ENCODE results near the gene JMJD7. TPM values are rescaled to one million over a fixed set of nuclear protein-coding genes. Genes with fewer than 3 reads are reported as not detected.

Gene JMJD7
- total and polyA plus RNA-seq, 2 donors: 7.2 to 15.6 TPM

DNA sequence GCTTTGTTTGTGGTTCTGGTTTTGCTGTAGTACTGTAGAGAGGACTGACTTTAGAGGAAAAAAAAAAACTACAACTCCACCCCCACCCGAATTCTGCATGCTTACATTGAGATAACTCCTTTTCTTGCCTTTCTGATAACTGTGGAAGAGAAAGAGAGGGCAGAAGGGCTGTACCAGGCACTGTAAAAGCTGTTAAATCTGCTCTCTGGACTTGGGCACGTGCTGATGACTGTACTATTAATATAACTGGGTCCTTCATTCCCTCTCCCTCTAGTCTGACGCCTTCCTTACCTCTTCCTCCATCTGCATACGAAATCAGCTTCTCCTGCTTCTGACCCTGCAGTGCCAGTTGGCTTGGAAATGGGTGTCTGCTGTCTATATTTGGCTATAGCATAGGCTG is 38.7 kb upstream of the JMJD7 start:
- 42% methylated on average over 4 of the region's 4 CpGs for WGBS
- no peak for DNase-seq (ENCODE audit: low read depth in 6 of 9, low spot score in 9 of 9)
- H3K36me3 ChIP-seq (ENCODE audit: control insufficient read depth in 2 of 2, insufficient read depth in 2 of 2, low read length in 1 of 2): no peaks in the 10 kb centered on the region
- no peaks in the 10 kb centered on the region for H3K9me3 ChIP-seq (ENCODE audit: control insufficient read depth in 2 of 2, insufficient read depth in 1 of 2, low read length in 1 of 2)
- peak overlapping the region in 1 of 2 donors; percentile 18 for H3K27ac ChIP-seq (ENCODE audit: low read depth in 1 of 2, low read length in 1 of 2)
- peaks cover 22 to 38% of the 10 kb centered on the region in 2 donors for H3K4me1 ChIP-seq (ENCODE audit: control insufficient read depth in 2 of 2, insufficient read depth in 2 of 2, low read length in 2 of 2)
- H3K27me3 ChIP-seq (ENCODE audit: control insufficient read depth in 2 of 2, insufficient read depth in 1 of 2, low read length in 1 of 2): no peaks in the 10 kb centered on the region
- no peak overlapping the region for H3K4me3 ChIP-seq (ENCODE audit: low read length in 2 of 2)

DNA sequence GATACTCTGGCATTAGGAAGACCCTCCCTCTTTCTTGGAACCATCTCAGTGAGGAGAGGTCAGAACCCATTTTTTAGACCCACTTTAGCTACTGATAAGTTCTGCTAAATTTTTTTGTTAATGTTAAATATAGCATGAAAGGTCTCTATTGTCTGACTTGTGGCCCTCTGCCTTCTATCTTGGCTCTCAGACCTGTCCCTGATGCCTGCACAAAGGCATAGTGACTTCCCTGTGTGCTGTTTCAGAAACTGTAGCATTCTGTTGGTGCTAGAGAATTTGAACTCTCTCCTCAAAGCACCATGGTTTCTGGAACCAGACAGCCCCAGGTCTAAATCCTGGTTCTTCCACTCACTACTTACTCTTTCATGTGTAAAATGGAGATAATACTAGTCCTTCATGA is 38.2 kb upstream of the JMJD7 start:
- no peak overlapping the region for H3K4me3 ChIP-seq (ENCODE audit: low read length in 2 of 2)
- DNase-seq (ENCODE audit: low read depth in 6 of 9, low spot score in 9 of 9): no peak
- H3K4me1 ChIP-seq (ENCODE audit: control insufficient read depth in 2 of 2, insufficient read depth in 2 of 2, low read length in 2 of 2): peaks cover 22 to 38% of the 10 kb centered on the region in 2 donors
- no peaks in the 10 kb centered on the region for H3K36me3 ChIP-seq (ENCODE audit: control insufficient read depth in 2 of 2, insufficient read depth in 2 of 2, low read length in 1 of 2)
- no peaks in the 10 kb centered on the region for H3K27me3 ChIP-seq (ENCODE audit: control insufficient read depth in 2 of 2, insufficient read depth in 1 of 2, low read length in 1 of 2)
- no peak overlapping the region for H3K27ac ChIP-seq (ENCODE audit: low read depth in 1 of 2, low read length in 1 of 2)
- no peaks in the 10 kb centered on the region for H3K9me3 ChIP-seq (ENCODE audit: control insufficient read depth in 2 of 2, insufficient read depth in 1 of 2, low read length in 1 of 2)

DNA sequence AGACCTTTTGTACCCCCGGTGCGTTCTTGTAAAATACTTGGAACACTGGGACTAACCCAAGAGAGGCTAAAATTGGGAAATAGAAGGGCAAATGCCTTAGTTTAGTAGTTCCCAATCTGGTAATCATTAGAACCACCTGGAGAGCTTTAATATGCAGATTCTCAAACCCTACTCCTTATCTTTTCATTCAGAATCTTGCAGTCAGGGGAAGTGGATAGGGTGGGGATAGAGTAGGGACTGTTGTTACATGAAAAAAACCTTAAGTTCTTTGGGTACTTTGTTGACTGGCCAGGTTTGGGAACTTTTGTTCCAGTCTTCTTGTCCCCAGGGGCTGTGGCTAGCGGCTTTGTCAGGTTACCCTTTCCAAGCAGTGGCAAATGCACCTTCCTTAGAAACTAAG is 37.7 kb upstream of the JMJD7 start:
- H3K27ac ChIP-seq (ENCODE audit: low read depth in 1 of 2, low read length in 1 of 2): no peak overlapping the region

DNA sequence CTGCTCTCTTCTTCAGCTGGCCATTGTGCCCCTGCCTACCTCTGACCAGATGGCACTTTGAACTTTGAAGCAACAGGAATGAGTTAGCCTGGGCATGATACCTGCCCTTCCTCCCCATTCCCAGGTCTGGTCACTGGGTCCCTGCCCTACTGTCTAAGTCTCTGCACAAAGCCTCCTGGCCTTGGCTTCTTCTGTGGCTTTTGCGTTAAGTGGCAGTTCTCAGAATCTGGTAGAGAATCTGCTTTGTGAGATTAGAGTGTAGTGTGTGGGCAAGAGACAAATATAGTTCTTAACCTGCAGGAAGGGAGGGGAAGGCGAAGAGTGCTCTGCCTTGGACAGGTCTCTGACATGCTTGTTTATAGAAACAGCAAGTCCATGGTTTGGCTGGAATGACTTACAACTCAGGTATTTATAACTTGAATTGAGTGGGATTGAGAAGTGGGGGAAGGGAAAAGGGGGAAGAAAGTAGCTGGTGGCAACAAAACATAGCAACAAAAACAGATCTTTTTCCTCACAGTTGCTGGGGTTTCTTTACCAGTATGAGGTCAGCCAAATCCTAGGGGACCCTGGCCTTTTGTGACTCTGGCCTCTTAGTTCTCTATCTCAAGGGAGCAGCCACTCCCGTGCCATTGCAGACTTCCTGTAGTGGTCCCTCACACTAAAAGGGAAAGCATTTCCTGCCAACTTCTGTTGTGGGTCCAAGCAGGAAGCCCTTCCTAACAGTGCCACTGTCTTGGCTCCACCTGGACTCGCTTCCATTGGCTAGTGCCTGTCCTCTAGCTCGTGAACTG is 36.9 kb upstream of the JMJD7 start:
- no peaks in the 10 kb centered on the region for H3K27me3 ChIP-seq (ENCODE audit: control insufficient read depth in 2 of 2, insufficient read depth in 1 of 2, low read length in 1 of 2)
- no peak overlapping the region for H3K4me3 ChIP-seq (ENCODE audit: low read length in 2 of 2)
- peak overlapping the region; percentile 15 to 40 for H3K27ac ChIP-seq (ENCODE audit: low read depth in 1 of 2, low read length in 1 of 2)
- no peaks in the 10 kb centered on the region for H3K9me3 ChIP-seq (ENCODE audit: control insufficient read depth in 2 of 2, insufficient read depth in 1 of 2, low read length in 1 of 2)
- 11% methylated on average over 5 of the region's 5 CpGs for WGBS
- H3K4me1 ChIP-seq (ENCODE audit: control insufficient read depth in 2 of 2, insufficient read depth in 2 of 2, low read length in 2 of 2): peaks cover 24 to 41% of the 10 kb centered on the region in 2 donors
- H3K36me3 ChIP-seq (ENCODE audit: control insufficient read depth in 2 of 2, insufficient read depth in 2 of 2, low read length in 1 of 2): no peaks in the 10 kb centered on the region
- DNase-seq (ENCODE audit: low read depth in 6 of 9, low spot score in 9 of 9): peak in 1 of 9 donors; percentile 40

More for the DNA sequence above, 37.7 kb upstream of the JMJD7 start:
- Histone ChIP-seq H3K36me3 (ENCODE audit: control insufficient read depth in 2 of 2, insufficient read depth in 2 of 2, low read length in 1 of 2) (no peaks in the 10 kb centered on the region), H3K27me3 (ENCODE audit: control insufficient read depth in 2 of 2, insufficient read depth in 1 of 2, low read length in 1 of 2) (no peaks in the 10 kb centered on the region), H3K9me3 (ENCODE audit: control insufficient read depth in 2 of 2, insufficient read depth in 1 of 2, low read length in 1 of 2) (no peaks in the 10 kb centered on the region), H3K4me3 (ENCODE audit: low read length in 2 of 2) (no peak overlapping the region), H3K4me1 (ENCODE audit: control insufficient read depth in 2 of 2, insufficient read depth in 2 of 2, low read length in 2 of 2) (peaks cover 22 to 38% of the 10 kb centered on the region in 2 donors)
- WGBS: 90% methylated on average over 3 of the region's 3 CpGs
- DNase-seq (ENCODE audit: low read depth in 6 of 9, low spot score in 9 of 9): no peak

DNA sequence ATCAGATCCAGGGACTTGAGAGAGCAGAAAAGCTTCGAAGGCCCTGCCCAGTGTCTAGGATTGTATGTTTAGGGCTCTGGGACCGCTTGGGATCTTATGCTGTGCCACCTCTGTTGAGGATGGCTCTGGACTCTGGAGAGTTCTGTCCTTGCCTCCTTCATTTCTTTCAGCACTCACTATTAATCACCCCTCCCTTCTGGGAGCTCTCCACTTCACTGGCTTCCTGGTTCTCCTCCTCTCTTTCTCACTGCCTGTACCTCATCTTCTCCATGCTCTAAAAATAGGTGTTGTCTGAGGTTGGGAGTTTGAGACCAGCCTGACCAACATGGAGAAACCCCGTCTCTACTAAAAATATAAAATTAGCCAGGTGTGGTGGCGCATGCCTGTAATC is 36.4 kb upstream of the JMJD7 start:
- no peaks in the 10 kb centered on the region for H3K36me3 ChIP-seq (ENCODE audit: control insufficient read depth in 2 of 2, insufficient read depth in 2 of 2, low read length in 1 of 2)
- peaks cover 30 to 47% of the 10 kb centered on the region in 2 donors for H3K4me1 ChIP-seq (ENCODE audit: control insufficient read depth in 2 of 2, insufficient read depth in 2 of 2, low read length in 2 of 2)
- no peaks in the 10 kb centered on the region for H3K9me3 ChIP-seq (ENCODE audit: control insufficient read depth in 2 of 2, insufficient read depth in 1 of 2, low read length in 1 of 2)
- H3K4me3 ChIP-seq (ENCODE audit: low read length in 2 of 2): no peak overlapping the region
- no peak for DNase-seq (ENCODE audit: low read depth in 6 of 9, low spot score in 9 of 9)
- H3K27me3 ChIP-seq (ENCODE audit: control insufficient read depth in 2 of 2, insufficient read depth in 1 of 2, low read length in 1 of 2): no peaks in the 10 kb centered on the region
- 84% methylated on average over 4 of the region's 4 CpGs for WGBS
- H3K27ac ChIP-seq (ENCODE audit: low read depth in 1 of 2, low read length in 1 of 2): peak overlapping the region in 1 of 2 donors; percentile 40

DNA sequence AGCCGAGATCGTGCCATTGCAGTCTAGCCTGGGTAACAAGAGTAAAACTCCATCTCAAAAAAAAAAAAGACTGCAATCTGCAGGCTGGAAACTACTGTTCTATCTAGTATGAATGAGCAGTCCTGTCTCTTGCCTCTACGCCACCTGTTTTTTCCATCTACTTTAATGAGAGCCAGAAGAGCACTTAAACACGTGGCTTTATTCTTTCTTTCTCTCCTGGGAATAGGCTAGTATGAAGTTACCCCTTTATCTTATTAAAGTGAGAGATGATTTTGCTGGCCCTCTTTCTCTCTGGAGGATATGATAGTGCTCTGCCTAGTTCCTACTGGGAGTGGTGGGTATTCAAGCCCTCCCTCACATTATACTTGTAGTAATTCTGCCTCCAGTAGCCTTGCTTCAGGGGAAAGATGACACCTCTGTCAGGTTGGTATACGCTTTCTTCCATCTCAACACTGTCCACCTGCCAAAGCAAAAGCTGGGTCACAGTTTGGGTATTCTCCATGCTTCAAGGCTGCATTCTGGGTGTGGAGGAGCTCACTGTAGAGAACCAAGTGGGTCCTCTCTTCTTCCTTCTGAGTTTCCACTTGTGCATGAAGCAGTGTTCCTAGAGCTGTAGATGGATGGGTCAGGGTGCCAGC is 35.8 kb upstream of the JMJD7 start:
- H3K9me3 ChIP-seq (ENCODE audit: control insufficient read depth in 2 of 2, insufficient read depth in 1 of 2, low read length in 1 of 2): no peaks in the 10 kb centered on the region
- 93% methylated on average over 5 of the region's 5 CpGs for WGBS

DNA sequence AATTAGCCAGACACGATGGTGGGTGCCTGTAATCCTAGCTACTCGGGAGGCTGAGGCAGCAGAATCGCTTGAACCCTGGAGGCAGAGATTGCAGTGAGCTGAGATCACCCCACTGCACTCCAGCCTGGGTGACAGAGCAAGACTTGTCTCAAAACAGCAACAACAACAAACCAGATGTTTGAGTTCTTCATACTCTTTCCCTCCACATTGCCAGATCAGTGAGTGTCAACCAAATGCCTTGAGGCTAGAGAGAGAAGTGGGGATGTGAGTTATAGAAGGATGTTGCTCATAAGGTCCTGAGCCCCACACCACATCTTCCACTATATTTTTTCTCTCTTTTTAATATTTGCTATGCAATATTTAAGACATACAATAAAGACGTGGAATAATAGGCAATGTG is 33.8 kb upstream of the JMJD7 start:
- Histone ChIP-seq H3K4me3 (ENCODE audit: low read length in 2 of 2) (no peak overlapping the region), H3K36me3 (ENCODE audit: control insufficient read depth in 2 of 2, insufficient read depth in 2 of 2, low read length in 1 of 2) (no peaks in the 10 kb centered on the region), H3K27me3 (ENCODE audit: control insufficient read depth in 2 of 2, insufficient read depth in 1 of 2, low read length in 1 of 2) (no peaks in the 10 kb centered on the region), H3K27ac (ENCODE audit: low read depth in 1 of 2, low read length in 1 of 2) (no peak overlapping the region), H3K4me1 (ENCODE audit: control insufficient read depth in 2 of 2, insufficient read depth in 2 of 2, low read length in 2 of 2) (peaks cover 34 to 57% of the 10 kb centered on the region in 2 donors), H3K9me3 (ENCODE audit: control insufficient read depth in 2 of 2, insufficient read depth in 1 of 2, low read length in 1 of 2) (no peaks in the 10 kb centered on the region)
- DNase-seq (ENCODE audit: low read depth in 6 of 9, low spot score in 9 of 9): no peak
- WGBS: 97% methylated on average over 4 of the region's 4 CpGs

More for the DNA sequence above, 35.8 kb upstream of the JMJD7 start:
- H3K27ac ChIP-seq (ENCODE audit: low read depth in 1 of 2, low read length in 1 of 2): no peak overlapping the region
- no peaks in the 10 kb centered on the region for H3K36me3 ChIP-seq (ENCODE audit: control insufficient read depth in 2 of 2, insufficient read depth in 2 of 2, low read length in 1 of 2)
- H3K27me3 ChIP-seq (ENCODE audit: control insufficient read depth in 2 of 2, insufficient read depth in 1 of 2, low read length in 1 of 2): no peaks in the 10 kb centered on the region
- peaks cover 32 to 52% of the 10 kb centered on the region in 2 donors for H3K4me1 ChIP-seq (ENCODE audit: control insufficient read depth in 2 of 2, insufficient read depth in 2 of 2, low read length in 2 of 2)
- H3K4me3 ChIP-seq (ENCODE audit: low read length in 2 of 2): no peak overlapping the region
- DNase-seq (ENCODE audit: low read depth in 6 of 9, low spot score in 9 of 9): no peak

DNA sequence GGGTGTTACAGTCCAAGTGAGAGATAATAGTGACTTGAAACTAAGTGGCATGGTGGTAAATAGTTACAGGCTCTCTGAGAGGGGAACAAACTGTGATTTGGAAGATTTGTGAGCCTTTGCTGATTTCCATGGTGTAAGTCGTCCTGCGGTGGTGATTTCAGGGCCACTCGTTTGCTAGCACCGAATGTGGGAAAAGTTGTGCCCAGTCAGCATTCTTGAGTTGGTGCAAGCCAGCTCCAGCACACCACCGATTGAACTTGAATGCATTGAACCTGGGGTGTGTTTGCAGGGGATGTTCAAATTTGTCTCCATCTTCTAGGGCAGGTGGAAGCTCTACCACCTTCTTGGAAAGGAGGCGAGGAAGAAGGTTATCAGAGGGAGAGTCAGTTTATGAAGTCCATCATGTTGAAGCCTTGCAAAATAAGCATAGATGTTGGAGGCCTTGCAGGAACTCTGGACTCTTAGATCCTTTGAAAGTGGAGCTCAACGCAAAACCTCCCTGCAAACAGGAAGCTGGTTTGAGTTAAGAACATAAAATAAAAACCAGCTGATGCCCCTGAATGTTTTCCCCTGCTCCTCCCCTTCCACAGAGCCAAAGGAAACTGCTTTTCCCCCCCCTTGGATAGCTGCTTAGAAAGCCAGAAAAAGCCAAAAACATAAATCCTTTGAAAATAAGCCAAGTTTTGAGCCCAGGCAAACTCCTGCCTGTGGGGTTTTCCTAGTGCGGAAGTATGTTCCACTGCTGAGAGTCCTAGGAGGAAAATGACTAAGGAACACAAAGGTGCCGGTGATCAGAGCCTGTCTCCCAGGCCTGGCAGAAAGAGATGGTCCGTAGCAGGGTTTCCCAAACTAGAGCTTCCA is 31.7 kb upstream of the JMJD7 start:
- peaks cover 4 to 16% of the 10 kb centered on the region in 2 donors for H3K36me3 ChIP-seq (ENCODE audit: control insufficient read depth in 2 of 2, insufficient read depth in 2 of 2, low read length in 1 of 2)
- peaks cover 19 to 36% of the 10 kb centered on the region in 2 donors for H3K4me1 ChIP-seq (ENCODE audit: control insufficient read depth in 2 of 2, insufficient read depth in 2 of 2, low read length in 2 of 2)
- no peak overlapping the region for H3K4me3 ChIP-seq (ENCODE audit: low read length in 2 of 2)
- peak in 1 of 9 donors; percentile 40 for DNase-seq (ENCODE audit: low read depth in 6 of 9, low spot score in 9 of 9)
- peak overlapping the region; percentile 38 to 62 for H3K27ac ChIP-seq (ENCODE audit: low read depth in 1 of 2, low read length in 1 of 2)
- 71% methylated on average over 10 of the region's 10 CpGs for WGBS
- no peaks in the 10 kb centered on the region for H3K27me3 ChIP-seq (ENCODE audit: control insufficient read depth in 2 of 2, insufficient read depth in 1 of 2, low read length in 1 of 2)
- H3K9me3 ChIP-seq (ENCODE audit: control insufficient read depth in 2 of 2, insufficient read depth in 1 of 2, low read length in 1 of 2): no peaks in the 10 kb centered on the region

Measured in thymus (tissue), 11 donors.